GM13976 (cell line): Measurements from ENCODE around the gene TGFBR3L.

Experiments
- DNase-seq: peaks from one replicate; pipeline ENCODE4 v3.0.0; 2012; ENCODE audit warnings: low spot score
- CTCF ChIP-seq: IDR thresholded peaks from 2 replicates; pipeline ENCODE4 v1.5.1; 2012; ENCODE audit warnings: borderline replicate concordance, mild to moderate bottlenecking; ENCODE audit not compliant: insufficient read depth; ENCODE audit errors: extremely low read depth, missing control alignments, control extremely low read depth
- in situ Hi-C: fragments of 300-500 bp; cut with MboI; formaldehyde crosslinking; loops from one replicate; pipeline ENCODE4 v1.12.0; 2022; ENCODE audit warnings: low sequenced_read_pairs, mixed read lengths, inconsistent platforms; ENCODE audit not compliant: unreplicated experiment

Gene TGFBR3L

GRCh38 chr19:7921967-7922835 is 7.6 kb downstream of the TGFBR3L start:
- no peak for DNase-seq
- TF ChIP-seq CTCF = no peak
- in situ Hi-C loops = no loop called here

- in situ Hi-C loops = no loop called here
- DNase-seq = no peak
- TF ChIP-seq CTCF = no peak
These were observed 8.2 kb downstream of the TGFBR3L start for GRCh38 chr19:7922836-7923195.

- TF ChIP-seq CTCF = no peak
- no peak for DNase-seq
- in situ Hi-C loops = no loop called here
These were observed 8.9 kb downstream of the TGFBR3L start for GRCh38 chr19:7923295-7924191.

GRCh38 chr19:7924241-7924640 is 9.6 kb downstream of the TGFBR3L start:
- in situ Hi-C loops = no loop called here
- no peak for DNase-seq

GRCh38 chr19:7924651-7925170 is 10.1 kb downstream of the TGFBR3L start:
- no peak for TF ChIP-seq CTCF
- DNase-seq = no peak
- in situ Hi-C loops = no loop called here

More at GRCh38 chr19:7924241-7924640, 9.6 kb downstream of the TGFBR3L start:
- no peak for TF ChIP-seq CTCF

- DNase-seq = peak; percentile 89
- TF ChIP-seq CTCF = peak; percentile 94
- in situ Hi-C loops = no loop called here
These were observed 10.7 kb downstream of the TGFBR3L start for GRCh38 chr19:7925171-7925851.
